Esophagus (tissue), 2 donors: ENCODE measurements around the gene PRRC2B. TPM values are rescaled to one million over a fixed set of nuclear protein-coding genes. Genes with fewer than 3 reads are reported as not detected.

Source experiments
- H3K27ac ChIP-seq, 2 donors: one replicate each; pipeline ENCODE4 v1.5.1; 2013; ENCODE audit warnings: low read depth in 2 of 2, mild to moderate bottlenecking in 2 of 2, inconsistent platforms in 1 of 2, low read length in 1 of 2, moderate library complexity in 1 of 2
- H3K27me3 ChIP-seq, 2 donors: one replicate each; pipeline ENCODE4 v1.6.1; 2013; ENCODE audit warnings: low read length in 2 of 2, control low read depth in 1 of 2, mild to moderate bottlenecking in 1 of 2; ENCODE audit not compliant: insufficient read depth in 2 of 2, control insufficient read depth in 1 of 2
- H3K36me3 ChIP-seq, 2 donors: one replicate each; pipeline ENCODE4 v1.6.1; 2013; ENCODE audit warnings: low read length in 1 of 2; ENCODE audit not compliant: control insufficient read depth in 2 of 2, insufficient read depth in 2 of 2
- H3K4me1 ChIP-seq, 2 donors: one replicate each; pipeline ENCODE4 v1.6.1; 2013; ENCODE audit warnings: low read length in 1 of 2; ENCODE audit not compliant: control insufficient read depth in 2 of 2, insufficient read depth in 2 of 2
- H3K4me3 ChIP-seq, 2 donors: one replicate each; pipeline ENCODE4 v1.5.1; 2013; ENCODE audit warnings: low read length in 2 of 2, mild to moderate bottlenecking in 2 of 2, low read depth in 1 of 2, moderate library complexity in 1 of 2
- H3K9me3 ChIP-seq, 2 donors: one replicate each; pipeline ENCODE4 v1.6.1; 2013; ENCODE audit warnings: mild to moderate bottlenecking in 2 of 2, low read depth in 1 of 2, low read length in 1 of 2, moderate library complexity in 1 of 2; ENCODE audit not compliant: control insufficient read depth in 2 of 2, insufficient read depth in 1 of 2
- WGBS, 2 donors: extraction: QIAGEN DNeasy Blood & Tissue Kit; methylation state at CpG; one replicate each; pipeline ENCODE4 v1.1.7; 2013; 5-methylcytosine and 5-hydroxymethylcytosine counted together
- polyA plus RNA-seq, 2 donors: library from polyadenylated mRNA; stranded (reverse); fragments of 200-250 nt; gene quantifications; one replicate each; pipeline ENCODE4 v1.2.3, GENCODE V29; 2013
- donor health status: healthy with polysubstance abuse.
- donor health status: Bipolar disorder and iron deficiency.

PRRC2B gene
- polyA plus RNA-seq, 2 donors = 26.8 to 60.0 TPM

GRCh38 chr9:131523451-131524435 lies 129.9 kb downstream of the PRRC2B start:
- Histone ChIP-seq H3K9me3 (no peaks in the 10 kb centered on the region), H3K4me1 (no peaks in the 10 kb centered on the region), H3K4me3 (no peak overlapping the region), H3K27ac (no peak overlapping the region), H3K36me3 (peaks cover 25 to 68% of the 10 kb centered on the region in 2 donors), H3K27me3 (no peaks in the 10 kb centered on the region)
- WGBS, 2 donors = 78 to 79% methylated on average over 28 to 29 of the region's 29 CpGs

GRCh38 chr9:131524665-131525315 lies 130.9 kb downstream of the PRRC2B start:
- no peak overlapping the region for H3K4me3 ChIP-seq
- H3K27me3 ChIP-seq = no peaks in the 10 kb centered on the region
- no peak overlapping the region for H3K27ac ChIP-seq
- H3K4me1 ChIP-seq = peaks cover 0 to 2% of the 10 kb centered on the region in 2 donors
- H3K9me3 ChIP-seq = no peaks in the 10 kb centered on the region
- H3K36me3 ChIP-seq = peaks cover 22 to 66% of the 10 kb centered on the region in 2 donors
- WGBS, 2 donors = 86% methylated on average over 23 of the region's 23 CpGs

GRCh38 chr9:131525643-131526565 lies 132.0 kb downstream of the PRRC2B start:
- Histone ChIP-seq H3K27ac (no peak overlapping the region), H3K4me1 (peaks cover 5 to 9% of the 10 kb centered on the region in 2 donors), H3K9me3 (no peaks in the 10 kb centered on the region), H3K4me3 (no peak overlapping the region), H3K36me3 (peaks cover 22 to 58% of the 10 kb centered on the region in 2 donors), H3K27me3 (no peaks in the 10 kb centered on the region)
- WGBS, 2 donors = 88 to 91% methylated on average over 19 of the region's 19 CpGs

GRCh38 chr9:131528186-131528585 lies 134.3 kb downstream of the PRRC2B start:
- 87 to 93% methylated on average over 7 of the region's 7 CpGs for WGBS, 2 donors

GRCh38 chr9:131528886-131529505 lies 135.1 kb downstream of the PRRC2B start:
- 96 to 97% methylated on average over 35 of the region's 35 CpGs for WGBS, 2 donors
- Histone ChIP-seq H3K27me3 (no peaks in the 10 kb centered on the region), H3K27ac (no peak overlapping the region), H3K4me1 (peaks cover 5 to 9% of the 10 kb centered on the region in 2 donors), H3K4me3 (no peak overlapping the region), H3K9me3 (no peaks in the 10 kb centered on the region), H3K36me3 (peaks cover 19 to 31% of the 10 kb centered on the region in 2 donors)

More at GRCh38 chr9:131528186-131528585, 134.3 kb downstream of the PRRC2B start:
- no peak overlapping the region for H3K4me3 ChIP-seq
- no peaks in the 10 kb centered on the region for H3K9me3 ChIP-seq
- H3K4me1 ChIP-seq = peaks cover 5 to 9% of the 10 kb centered on the region in 2 donors
- peaks cover 19 to 39% of the 10 kb centered on the region in 2 donors for H3K36me3 ChIP-seq
- H3K27ac ChIP-seq = no peak overlapping the region
- H3K27me3 ChIP-seq = no peaks in the 10 kb centered on the region

DNA sequence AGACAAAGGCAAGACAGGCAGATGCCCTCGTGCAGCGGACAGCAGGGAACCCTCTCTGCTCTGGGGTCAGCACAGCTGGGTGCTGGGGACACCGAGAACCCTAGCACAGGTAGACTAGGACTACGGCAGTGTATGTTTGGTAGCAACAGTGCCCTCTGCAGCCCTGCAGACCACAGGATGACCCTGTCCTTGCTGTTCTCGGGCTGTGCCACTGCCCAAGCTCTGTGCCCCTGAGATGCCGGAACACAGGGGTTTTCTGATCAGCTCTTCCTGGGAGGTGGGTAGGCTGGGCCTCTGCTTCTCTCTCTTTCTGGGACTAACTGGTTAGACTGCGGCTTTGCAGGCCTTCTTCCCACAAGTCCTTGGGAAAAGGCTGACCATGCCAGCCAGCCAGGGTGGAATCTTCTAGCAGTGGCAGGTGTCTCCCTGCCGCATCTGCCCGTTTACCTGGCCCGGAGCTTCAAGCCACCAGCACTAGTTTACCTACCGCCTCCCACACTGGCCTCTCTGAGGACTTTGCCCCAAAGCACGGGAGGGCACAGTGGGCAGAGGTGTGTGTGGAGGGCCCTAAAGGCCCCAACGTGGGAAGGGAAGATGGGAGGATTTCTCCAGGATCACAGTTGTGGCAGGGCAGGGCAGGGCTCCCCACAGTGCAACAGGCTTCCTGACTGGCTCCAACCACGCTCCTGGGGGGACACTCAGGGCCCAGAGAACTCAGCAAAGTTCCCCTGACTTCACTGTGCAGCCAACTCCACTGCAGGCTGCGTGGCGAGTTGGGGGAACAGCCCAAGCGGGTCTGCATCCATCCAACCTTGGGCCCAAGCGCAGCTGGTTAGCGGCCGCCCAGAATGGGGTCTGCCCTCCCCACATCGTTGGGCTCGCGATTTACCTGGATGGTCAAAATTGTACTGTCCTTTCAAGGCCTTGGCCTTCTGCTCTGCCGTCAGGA lies 136.0 kb downstream of the PRRC2B start:
- Histone ChIP-seq H3K27me3 (no peaks in the 10 kb centered on the region), H3K36me3 (peaks cover 17 to 24% of the 10 kb centered on the region in 2 donors), H3K4me3 (peak overlapping the region; percentile 91 to 98), H3K4me1 (peaks cover 5 to 9% of the 10 kb centered on the region in 2 donors), H3K9me3 (no peaks in the 10 kb centered on the region), H3K27ac (no peak overlapping the region)
- 55 to 57% methylated on average over 24 of the region's 24 CpGs for WGBS, 2 donors

- 2 to 4% methylated on average over 17 to 29 of the region's 29 CpGs for WGBS, 2 donors
- Histone ChIP-seq H3K36me3 (peaks cover 14 to 20% of the 10 kb centered on the region in 2 donors), H3K4me1 (peaks cover 5 to 9% of the 10 kb centered on the region in 2 donors), H3K27me3 (no peaks in the 10 kb centered on the region), H3K27ac (peak overlapping the region; percentile 45 to 79), H3K4me3 (peak overlapping the region; percentile 91 to 98), H3K9me3 (no peaks in the 10 kb centered on the region)
These were observed 136.6 kb downstream of the PRRC2B start for GRCh38 chr9:131530546-131530919.
